ENCODE results near the gene ARFGAP2.

DNA sequence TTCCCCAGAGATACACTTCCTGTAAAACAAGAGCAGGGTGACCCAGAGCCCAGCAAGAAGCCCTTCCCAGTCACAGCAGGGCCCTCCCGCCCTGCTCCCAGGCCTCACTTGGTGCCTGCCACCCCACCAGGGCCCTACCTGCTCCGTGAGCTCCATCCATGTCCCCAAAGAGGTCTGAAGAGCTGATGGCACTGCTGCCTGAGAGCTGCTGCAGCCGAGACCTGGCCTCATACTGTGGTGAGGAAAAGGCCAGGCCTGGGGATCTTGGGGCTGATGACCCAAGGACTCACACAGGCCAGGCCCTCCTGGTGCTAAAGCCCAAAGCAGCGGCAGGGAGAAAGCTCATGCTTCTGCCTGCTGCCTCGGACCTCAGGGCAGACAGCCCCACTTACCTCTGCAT lies 10.3 kb downstream of the ARFGAP2 start:
- TF ChIP-seq, protein P1, sequence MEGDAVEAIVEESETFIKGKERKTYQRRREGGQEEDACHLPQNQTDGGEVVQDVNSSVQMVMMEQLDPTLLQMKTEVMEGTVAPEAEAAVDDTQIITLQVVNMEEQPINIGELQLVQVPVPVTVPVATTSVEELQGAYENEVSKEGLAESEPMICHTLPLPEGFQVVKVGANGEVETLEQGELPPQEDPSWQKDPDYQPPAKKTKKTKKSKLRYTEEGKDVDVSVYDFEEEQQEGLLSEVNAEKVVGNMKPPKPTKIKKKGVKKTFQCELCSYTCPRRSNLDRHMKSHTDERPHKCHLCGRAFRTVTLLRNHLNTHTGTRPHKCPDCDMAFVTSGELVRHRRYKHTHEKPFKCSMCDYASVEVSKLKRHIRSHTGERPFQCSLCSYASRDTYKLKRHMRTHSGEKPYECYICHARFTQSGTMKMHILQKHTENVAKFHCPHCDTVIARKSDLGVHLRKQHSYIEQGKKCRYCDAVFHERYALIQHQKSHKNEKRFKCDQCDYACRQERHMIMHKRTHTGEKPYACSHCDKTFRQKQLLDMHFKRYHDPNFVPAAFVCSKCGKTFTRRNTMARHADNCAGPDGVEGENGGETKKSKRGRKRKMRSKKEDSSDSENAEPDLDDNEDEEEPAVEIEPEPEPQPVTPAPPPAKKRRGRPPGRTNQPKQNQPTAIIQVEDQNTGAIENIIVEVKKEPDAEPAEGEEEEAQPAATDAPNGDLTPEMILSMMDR (IDR thresholded peaks at IDR 0.05): no peak
- TF ChIP-seq POLR2A (IDR thresholded peaks at IDR 0.05): no peak
